Keratinocyte (primary cell): ENCODE results near the gene SEC61B. TPM values are rescaled to one million over a fixed set of nuclear protein-coding genes. Genes with fewer than 3 reads are reported as not detected.

ENCODE experiments used
- DNase-seq: peaks from one replicate; pipeline ENCODE4 v3.0.0-alpha.2; 2011; ENCODE audit warnings: low read depth, missing footprints, low spot score
- FAIRE-seq: peaks from 2 replicates; lab custom pipeline; 2011; peaks lifted over from hg19 to GRCh38; lab: Jason Lieb, UNC
- H2AFZ ChIP-seq: 2 replicates; pipeline ENCODE4 v1.6.0; 2012; ENCODE audit warnings: low read length, control low read depth, inconsistent platforms; ENCODE audit not compliant: control insufficient read depth
- H3K27ac ChIP-seq: 2 replicates; pipeline ENCODE4 v1.5.1; 2011; ENCODE audit warnings: low read length; ENCODE audit not compliant: control insufficient read depth, insufficient read depth
- H3K27me3 ChIP-seq: 3 replicates; pipeline ENCODE4 v1.6.0; 2011; ENCODE audit warnings: low read length; ENCODE audit not compliant: control insufficient read depth, insufficient read depth; ENCODE audit errors: extremely low read depth
- H3K36me3 ChIP-seq, 2 experiments: 2 replicates in 1 of 2; 3 replicates in 1 of 2; pipeline ENCODE4 v1.5.1; 2011; ENCODE audit warnings: low read length in 2 of 2, mild to moderate bottlenecking in 1 of 2; ENCODE audit not compliant: control insufficient read depth in 2 of 2, insufficient read depth in 2 of 2; ENCODE audit errors: extremely low read depth in 1 of 2
- H3K4me1 ChIP-seq: 3 replicates; pipeline ENCODE4 v1.5.1; 2011; ENCODE audit warnings: low read length; ENCODE audit not compliant: control insufficient read depth, insufficient read depth; ENCODE audit errors: extremely low read depth
- H3K4me2 ChIP-seq: 3 replicates; pipeline ENCODE4 v1.6.0; 2011; ENCODE audit warnings: low read depth, low read length; ENCODE audit not compliant: control insufficient read depth, insufficient read depth; ENCODE audit errors: extremely low read depth
- H3K4me3 ChIP-seq, 3 experiments: fragments of 200-600 bp in 1 of 3; sonication (generic) in 1 of 3; 2 replicates in 2 of 3; 3 replicates in 1 of 3; pipeline ENCODE4 v1.5.1; 2011 to 2016; ENCODE audit warnings: low read length in 3 of 3, mild to moderate bottlenecking in 3 of 3, control low read depth in 2 of 3, inconsistent platforms in 1 of 3, low read depth in 1 of 3, mixed read lengths in 1 of 3, mixed run types in 1 of 3, moderate library complexity in 1 of 3; ENCODE audit not compliant: control insufficient read depth in 2 of 3, insufficient read depth in 2 of 3; ENCODE audit errors: extremely low read depth in 1 of 3
- H3K79me2 ChIP-seq: 2 replicates; pipeline ENCODE4 v1.6.0; 2012; ENCODE audit warnings: low read length; ENCODE audit not compliant: control insufficient read depth, insufficient read depth
- H3K9ac ChIP-seq: 3 replicates; pipeline ENCODE4 v1.6.0; 2011; ENCODE audit warnings: low read length; ENCODE audit not compliant: control insufficient read depth, insufficient read depth; ENCODE audit errors: extremely low read depth
- H3K9me1 ChIP-seq: 3 replicates; pipeline ENCODE4 v1.6.0; 2011; ENCODE audit warnings: low read length; ENCODE audit not compliant: control insufficient read depth, insufficient read depth; ENCODE audit errors: extremely low read depth
- H3K9me3 ChIP-seq: 2 replicates; pipeline ENCODE4 v1.5.1; 2012; ENCODE audit warnings: low read depth, low read length; ENCODE audit not compliant: control insufficient read depth
- H4K20me1 ChIP-seq: 3 replicates; pipeline ENCODE4 v1.6.0; 2011; ENCODE audit warnings: low read length; ENCODE audit not compliant: control insufficient read depth, insufficient read depth; ENCODE audit errors: extremely low read depth
- CTCF ChIP-seq, 3 experiments: IDR thresholded peaks in 1 of 3; conservative IDR thresholded peaks in 1 of 3; optimal IDR thresholded peaks in 1 of 3; 2 replicates in 2 of 3; 3 replicates in 1 of 3; pipeline versions ENCODE3 to v1.5.1; 2011; ENCODE audit warnings: low read length in 3 of 3, mild to moderate bottlenecking in 3 of 3, moderate library complexity in 2 of 3, control low read depth in 1 of 3, inconsistent platforms in 1 of 3; ENCODE audit not compliant: insufficient read depth in 2 of 3; ENCODE audit errors: extremely low read depth in 1 of 3
- EZH2 ChIP-seq: IDR thresholded peaks from one replicate; pipeline ENCODE4 v1.6.1; 2012; ENCODE audit warnings: inconsistent platforms, mild to moderate bottlenecking, low read length, moderate library complexity
- dilution Hi-C: fragments of 300-500 bp; cut with MboI; formaldehyde crosslinking; loops from one replicate; pipeline ENCODE4 v1.7.0; 2020; ENCODE audit warnings: low sequenced_read_pairs; ENCODE audit not compliant: extremely low pct_ligation_motif_present
- polyA plus RNA-seq, 5 experiments: library from polyadenylated mRNA; depleted of rRNA in 3 of 5; stranded (reverse) in 3 of 5; stranded (forward) in 1 of 5; unstranded in 1 of 5; fragments of >200 nt; gene quantifications; 1 replicate in 1 of 5; 2 replicates in 3 of 5; 3 replicates in 1 of 5; pipeline versions ENCODE4 v1.2.1 to v1.2.3, GENCODE V29; 2011 to 2012; ENCODE audit warnings: missing spikeins in 2 of 5, low read depth in 1 of 5, low replicate concordance in 1 of 5

SEC61B gene
- polyA plus RNA-seq, 1 donor (not counting 4 experiments of a cell fraction or from before 2014, with no cell fraction given) = 207 TPM

GRCh38 chr9:99185934-99186333, 36.1 kb upstream of the SEC61B start:
- Histone ChIP-seq H3K27me3 (peaks cover 10% of the 10 kb centered on the region), H2AFZ (no peak overlapping the region), H3K9me3 (no peaks in the 10 kb centered on the region), H3K27ac (no peak overlapping the region), H3K4me3 (no peak overlapping the region), H3K9me1 (no peaks in the 10 kb centered on the region), H3K4me1 (peaks cover 2% of the 10 kb centered on the region), H3K79me2 (no peaks in the 10 kb centered on the region), H3K4me2 (no peak overlapping the region), H4K20me1 (no peaks in the 10 kb centered on the region), H3K36me3 (no peaks in the 10 kb centered on the region), H3K9ac (no peak overlapping the region)
- TF ChIP-seq CTCF (optimal IDR thresholded peaks at IDR 0.05 in 1 of 3, IDR thresholded peaks at IDR 0.05 in 1 of 3, conservative IDR thresholded peaks at IDR 0.05 in 1 of 3; ENCODE audit: extremely low read depth in 1 of 3, insufficient read depth in 2 of 3, low read length in 3 of 3) (no peak), EZH2 (no peak)
- DNase-seq = no peak
- dilution Hi-C loops = no loop called here
- FAIRE-seq = no peak

GRCh38 chr9:99187311-99187710, 34.8 kb upstream of the SEC61B start:
- no peaks in the 10 kb centered on the region for H4K20me1 ChIP-seq
- no peaks in the 10 kb centered on the region for H3K36me3 ChIP-seq
- H3K9me3 ChIP-seq = no peaks in the 10 kb centered on the region
- dilution Hi-C loops = no loop called here
- no peak overlapping the region for H3K4me3 ChIP-seq
- peaks cover 2% of the 10 kb centered on the region for H3K4me1 ChIP-seq
- no peak overlapping the region for H2AFZ ChIP-seq
- peaks cover 14% of the 10 kb centered on the region for H3K27me3 ChIP-seq
- no peak overlapping the region for H3K9ac ChIP-seq
- H3K79me2 ChIP-seq = no peaks in the 10 kb centered on the region
- no peak overlapping the region for H3K27ac ChIP-seq
- no peaks in the 10 kb centered on the region for H3K9me1 ChIP-seq
- TF ChIP-seq CTCF (optimal IDR thresholded peaks at IDR 0.05 in 1 of 3, IDR thresholded peaks at IDR 0.05 in 1 of 3, conservative IDR thresholded peaks at IDR 0.05 in 1 of 3; ENCODE audit: extremely low read depth in 1 of 3, insufficient read depth in 2 of 3, low read length in 3 of 3) = no peak
- TF ChIP-seq EZH2 = no peak
- FAIRE-seq (no peak), DNase-seq (no peak)
- H3K4me2 ChIP-seq = no peak overlapping the region
